ENCODE data around the gene DCTN4. TPM values are rescaled to one million over a fixed set of nuclear protein-coding genes. Genes with fewer than 3 reads are reported as not detected.

DCTN4 gene
- total and polyA plus RNA-seq, 9 of the 15 experiments (the other 6 are each of a cell fraction or from before 2014, with no cell fraction given) = 20.4 to 64.9 (median 49.9) TPM

DNA sequence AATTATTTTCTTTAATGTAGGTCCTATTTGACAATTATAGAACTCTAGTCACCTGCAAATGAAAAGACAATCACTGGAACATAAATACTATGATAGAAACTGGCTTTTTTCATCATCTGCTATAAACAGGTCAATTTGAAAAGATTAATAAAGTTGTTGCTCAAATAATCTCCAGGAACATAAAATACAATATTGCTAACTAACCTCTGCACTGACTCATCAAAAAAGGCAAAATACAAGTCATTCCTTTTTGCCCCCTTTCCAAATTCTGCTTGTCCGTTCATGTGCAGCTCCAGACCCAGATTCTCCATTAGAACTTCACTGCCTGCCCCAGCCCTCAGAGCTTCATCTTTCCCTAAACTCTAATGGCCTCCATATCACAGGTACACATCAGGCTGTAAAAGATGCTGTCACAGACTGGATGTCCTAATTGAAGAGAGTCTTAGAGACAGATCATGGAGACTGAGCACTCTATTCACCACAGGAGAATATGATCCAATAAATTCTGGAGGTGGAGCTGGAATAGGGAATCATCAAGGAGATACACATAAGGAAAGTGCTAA, 1.6 kb downstream of the DCTN4 start (continued):
- TF ChIP-seq, protein P1, sequence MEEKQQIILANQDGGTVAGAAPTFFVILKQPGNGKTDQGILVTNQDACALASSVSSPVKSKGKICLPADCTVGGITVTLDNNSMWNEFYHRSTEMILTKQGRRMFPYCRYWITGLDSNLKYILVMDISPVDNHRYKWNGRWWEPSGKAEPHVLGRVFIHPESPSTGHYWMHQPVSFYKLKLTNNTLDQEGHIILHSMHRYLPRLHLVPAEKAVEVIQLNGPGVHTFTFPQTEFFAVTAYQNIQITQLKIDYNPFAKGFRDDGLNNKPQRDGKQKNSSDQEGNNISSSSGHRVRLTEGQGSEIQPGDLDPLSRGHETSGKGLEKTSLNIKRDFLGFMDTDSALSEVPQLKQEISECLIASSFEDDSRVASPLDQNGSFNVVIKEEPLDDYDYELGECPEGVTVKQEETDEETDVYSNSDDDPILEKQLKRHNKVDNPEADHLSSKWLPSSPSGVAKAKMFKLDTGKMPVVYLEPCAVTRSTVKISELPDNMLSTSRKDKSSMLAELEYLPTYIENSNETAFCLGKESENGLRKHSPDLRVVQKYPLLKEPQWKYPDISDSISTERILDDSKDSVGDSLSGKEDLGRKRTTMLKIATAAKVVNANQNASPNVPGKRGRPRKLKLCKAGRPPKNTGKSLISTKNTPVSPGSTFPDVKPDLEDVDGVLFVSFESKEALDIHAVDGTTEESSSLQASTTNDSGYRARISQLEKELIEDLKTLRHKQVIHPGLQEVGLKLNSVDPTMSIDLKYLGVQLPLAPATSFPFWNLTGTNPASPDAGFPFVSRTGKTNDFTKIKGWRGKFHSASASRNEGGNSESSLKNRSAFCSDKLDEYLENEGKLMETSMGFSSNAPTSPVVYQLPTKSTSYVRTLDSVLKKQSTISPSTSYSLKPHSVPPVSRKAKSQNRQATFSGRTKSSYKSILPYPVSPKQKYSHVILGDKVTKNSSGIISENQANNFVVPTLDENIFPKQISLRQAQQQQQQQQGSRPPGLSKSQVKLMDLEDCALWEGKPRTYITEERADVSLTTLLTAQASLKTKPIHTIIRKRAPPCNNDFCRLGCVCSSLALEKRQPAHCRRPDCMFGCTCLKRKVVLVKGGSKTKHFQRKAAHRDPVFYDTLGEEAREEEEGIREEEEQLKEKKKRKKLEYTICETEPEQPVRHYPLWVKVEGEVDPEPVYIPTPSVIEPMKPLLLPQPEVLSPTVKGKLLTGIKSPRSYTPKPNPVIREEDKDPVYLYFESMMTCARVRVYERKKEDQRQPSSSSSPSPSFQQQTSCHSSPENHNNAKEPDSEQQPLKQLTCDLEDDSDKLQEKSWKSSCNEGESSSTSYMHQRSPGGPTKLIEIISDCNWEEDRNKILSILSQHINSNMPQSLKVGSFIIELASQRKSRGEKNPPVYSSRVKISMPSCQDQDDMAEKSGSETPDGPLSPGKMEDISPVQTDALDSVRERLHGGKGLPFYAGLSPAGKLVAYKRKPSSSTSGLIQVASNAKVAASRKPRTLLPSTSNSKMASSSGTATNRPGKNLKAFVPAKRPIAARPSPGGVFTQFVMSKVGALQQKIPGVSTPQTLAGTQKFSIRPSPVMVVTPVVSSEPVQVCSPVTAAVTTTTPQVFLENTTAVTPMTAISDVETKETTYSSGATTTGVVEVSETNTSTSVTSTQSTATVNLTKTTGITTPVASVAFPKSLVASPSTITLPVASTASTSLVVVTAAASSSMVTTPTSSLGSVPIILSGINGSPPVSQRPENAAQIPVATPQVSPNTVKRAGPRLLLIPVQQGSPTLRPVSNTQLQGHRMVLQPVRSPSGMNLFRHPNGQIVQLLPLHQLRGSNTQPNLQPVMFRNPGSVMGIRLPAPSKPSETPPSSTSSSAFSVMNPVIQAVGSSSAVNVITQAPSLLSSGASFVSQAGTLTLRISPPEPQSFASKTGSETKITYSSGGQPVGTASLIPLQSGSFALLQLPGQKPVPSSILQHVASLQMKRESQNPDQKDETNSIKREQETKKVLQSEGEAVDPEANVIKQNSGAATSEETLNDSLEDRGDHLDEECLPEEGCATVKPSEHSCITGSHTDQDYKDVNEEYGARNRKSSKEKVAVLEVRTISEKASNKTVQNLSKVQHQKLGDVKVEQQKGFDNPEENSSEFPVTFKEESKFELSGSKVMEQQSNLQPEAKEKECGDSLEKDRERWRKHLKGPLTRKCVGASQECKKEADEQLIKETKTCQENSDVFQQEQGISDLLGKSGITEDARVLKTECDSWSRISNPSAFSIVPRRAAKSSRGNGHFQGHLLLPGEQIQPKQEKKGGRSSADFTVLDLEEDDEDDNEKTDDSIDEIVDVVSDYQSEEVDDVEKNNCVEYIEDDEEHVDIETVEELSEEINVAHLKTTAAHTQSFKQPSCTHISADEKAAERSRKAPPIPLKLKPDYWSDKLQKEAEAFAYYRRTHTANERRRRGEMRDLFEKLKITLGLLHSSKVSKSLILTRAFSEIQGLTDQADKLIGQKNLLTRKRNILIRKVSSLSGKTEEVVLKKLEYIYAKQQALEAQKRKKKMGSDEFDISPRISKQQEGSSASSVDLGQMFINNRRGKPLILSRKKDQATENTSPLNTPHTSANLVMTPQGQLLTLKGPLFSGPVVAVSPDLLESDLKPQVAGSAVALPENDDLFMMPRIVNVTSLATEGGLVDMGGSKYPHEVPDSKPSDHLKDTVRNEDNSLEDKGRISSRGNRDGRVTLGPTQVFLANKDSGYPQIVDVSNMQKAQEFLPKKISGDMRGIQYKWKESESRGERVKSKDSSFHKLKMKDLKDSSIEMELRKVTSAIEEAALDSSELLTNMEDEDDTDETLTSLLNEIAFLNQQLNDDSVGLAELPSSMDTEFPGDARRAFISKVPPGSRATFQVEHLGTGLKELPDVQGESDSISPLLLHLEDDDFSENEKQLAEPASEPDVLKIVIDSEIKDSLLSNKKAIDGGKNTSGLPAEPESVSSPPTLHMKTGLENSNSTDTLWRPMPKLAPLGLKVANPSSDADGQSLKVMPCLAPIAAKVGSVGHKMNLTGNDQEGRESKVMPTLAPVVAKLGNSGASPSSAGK (IDR thresholded peaks at IDR 0.05) = no peak
- TF ChIP-seq ZEB2 (IDR thresholded peaks at IDR 0.05) (peak; percentile 68; the same call in 1 of the 2 replicates), BRD9 (IDR thresholded peaks at IDR 0.05; ENCODE audit: low read depth, partially characterized antibody) (peak; percentile 32), MAFG (tag; conservative IDR thresholded peaks at IDR 0.05) (peak; percentile 84), SMARCE1 (IDR thresholded peaks at IDR 0.05) (peak; percentile 45; the same call in 1 of the 2 replicates), HNRNPLL (IDR thresholded peaks at IDR 0.05; ENCODE audit: low read depth, low read length, poor library complexity, severe bottlenecking) (no peak), KAT2B (IDR thresholded peaks at IDR 0.05; ENCODE audit: low read depth, low read length) (no peak), ARID1B (IDR thresholded peaks at IDR 0.05) (peak; percentile 37; the same call in 1 of the 2 replicates), YY1 (IDR thresholded peaks at IDR 0.05; ENCODE audit: borderline replicate concordance in 1 of 3, control insufficient read depth in 1 of 3, extremely low read depth in 1 of 3, insufficient read depth in 3 of 3, insufficient read length in 1 of 3, insufficient replicate concordance in 2 of 3, low read depth in 1 of 3, low read length in 2 of 3) (peak in 1 of 3 experiments; percentile 70), SIRT6 (IDR thresholded peaks at IDR 0.05; ENCODE audit: low read depth, low read length) (no peak)
- TF ChIP-seq, protein P2, sequence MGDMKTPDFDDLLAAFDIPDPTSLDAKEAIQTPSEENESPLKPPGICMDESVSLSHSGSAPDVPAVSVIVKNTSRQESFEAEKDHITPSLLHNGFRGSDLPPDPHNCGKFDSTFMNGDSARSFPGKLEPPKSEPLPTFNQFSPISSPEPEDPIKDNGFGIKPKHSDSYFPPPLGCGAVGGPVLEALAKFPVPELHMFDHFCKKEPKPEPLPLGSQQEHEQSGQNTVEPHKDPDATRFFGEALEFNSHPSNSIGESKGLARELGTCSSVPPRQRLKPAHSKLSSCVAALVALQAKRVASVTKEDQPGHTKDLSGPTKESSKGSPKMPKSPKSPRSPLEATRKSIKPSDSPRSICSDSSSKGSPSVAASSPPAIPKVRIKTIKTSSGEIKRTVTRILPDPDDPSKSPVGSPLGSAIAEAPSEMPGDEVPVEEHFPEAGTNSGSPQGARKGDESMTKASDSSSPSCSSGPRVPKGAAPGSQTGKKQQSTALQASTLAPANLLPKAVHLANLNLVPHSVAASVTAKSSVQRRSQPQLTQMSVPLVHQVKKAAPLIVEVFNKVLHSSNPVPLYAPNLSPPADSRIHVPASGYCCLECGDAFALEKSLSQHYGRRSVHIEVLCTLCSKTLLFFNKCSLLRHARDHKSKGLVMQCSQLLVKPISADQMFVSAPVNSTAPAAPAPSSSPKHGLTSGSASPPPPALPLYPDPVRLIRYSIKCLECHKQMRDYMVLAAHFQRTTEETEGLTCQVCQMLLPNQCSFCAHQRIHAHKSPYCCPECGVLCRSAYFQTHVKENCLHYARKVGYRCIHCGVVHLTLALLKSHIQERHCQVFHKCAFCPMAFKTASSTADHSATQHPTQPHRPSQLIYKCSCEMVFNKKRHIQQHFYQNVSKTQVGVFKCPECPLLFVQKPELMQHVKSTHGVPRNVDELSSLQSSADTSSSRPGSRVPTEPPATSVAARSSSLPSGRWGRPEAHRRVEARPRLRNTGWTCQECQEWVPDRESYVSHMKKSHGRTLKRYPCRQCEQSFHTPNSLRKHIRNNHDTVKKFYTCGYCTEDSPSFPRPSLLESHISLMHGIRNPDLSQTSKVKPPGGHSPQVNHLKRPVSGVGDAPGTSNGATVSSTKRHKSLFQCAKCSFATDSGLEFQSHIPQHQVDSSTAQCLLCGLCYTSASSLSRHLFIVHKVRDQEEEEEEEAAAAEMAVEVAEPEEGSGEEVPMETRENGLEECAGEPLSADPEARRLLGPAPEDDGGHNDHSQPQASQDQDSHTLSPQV (IDR thresholded peaks at IDR 0.05) = 0 out of 2 replicates have a peak, but pooled peaks have one; percentile 36
